GM19351 (cell line): ENCODE measurements around the gene SLC39A12.

Experiments used
- ATAC-seq: cut with Tn5 transposase; IDR thresholded peaks from one replicate; pipeline ENCODE4 v1.9.1; 2021; ENCODE audit warnings: mild to moderate bottlenecking, moderate library complexity; ENCODE audit not compliant: unreplicated experiment

SLC39A12 gene

GRCh38 chr10:17961551-17962422, 10.1 kb downstream of the SLC39A12 start:
- ATAC-seq = no peak

DNA sequence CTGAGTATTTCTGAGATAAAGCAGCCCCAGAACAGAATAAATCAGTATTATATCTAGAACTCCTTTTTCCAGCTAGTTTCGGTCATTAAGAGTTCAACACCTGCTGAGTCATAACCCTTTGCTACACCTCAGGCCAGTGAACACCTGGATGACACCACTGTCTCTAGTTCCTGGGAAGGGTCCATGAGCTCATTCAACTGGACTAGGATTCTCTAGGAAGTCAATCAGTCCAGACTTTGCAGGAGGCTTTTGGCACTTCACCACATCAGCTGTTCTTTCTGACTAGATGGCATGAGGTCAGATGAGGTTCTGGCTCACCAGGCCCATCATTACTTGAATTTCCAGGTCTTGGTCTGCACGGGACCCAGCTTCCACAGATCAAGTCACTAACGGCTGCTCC, 11.7 kb downstream of the SLC39A12 start:
- no peak for ATAC-seq

DNA sequence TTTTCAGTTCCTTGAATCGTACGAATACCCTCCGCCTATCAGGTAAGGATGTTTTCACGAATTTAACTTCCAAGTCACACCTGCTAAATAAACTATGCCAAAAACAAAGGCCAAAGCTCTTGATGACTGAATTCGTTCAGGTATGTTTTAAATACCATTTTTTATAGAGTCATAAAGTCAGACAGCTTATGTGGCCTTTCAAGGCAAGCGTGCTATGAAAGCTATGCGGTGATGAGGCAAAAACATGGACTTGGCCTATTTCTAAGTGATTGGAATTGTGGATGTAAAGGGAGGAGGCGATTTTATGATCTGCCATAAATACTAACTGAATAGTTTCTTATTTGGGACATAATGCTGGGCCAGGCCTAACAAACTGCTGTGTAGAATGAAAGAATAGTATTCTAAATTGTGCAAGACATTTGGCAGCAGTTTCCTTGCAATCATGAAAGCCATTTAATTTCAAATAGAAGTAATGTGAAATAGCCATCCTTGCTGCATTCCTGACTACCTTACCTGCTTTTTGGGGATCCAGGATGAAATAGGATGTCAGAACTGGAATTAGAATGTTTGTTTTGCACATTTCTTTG, 14.0 kb downstream of the SLC39A12 start:
- no peak for ATAC-seq

- no peak for ATAC-seq
Observed at GRCh38 chr10:17974505-17974904, 22.8 kb downstream of the SLC39A12 start.

DNA sequence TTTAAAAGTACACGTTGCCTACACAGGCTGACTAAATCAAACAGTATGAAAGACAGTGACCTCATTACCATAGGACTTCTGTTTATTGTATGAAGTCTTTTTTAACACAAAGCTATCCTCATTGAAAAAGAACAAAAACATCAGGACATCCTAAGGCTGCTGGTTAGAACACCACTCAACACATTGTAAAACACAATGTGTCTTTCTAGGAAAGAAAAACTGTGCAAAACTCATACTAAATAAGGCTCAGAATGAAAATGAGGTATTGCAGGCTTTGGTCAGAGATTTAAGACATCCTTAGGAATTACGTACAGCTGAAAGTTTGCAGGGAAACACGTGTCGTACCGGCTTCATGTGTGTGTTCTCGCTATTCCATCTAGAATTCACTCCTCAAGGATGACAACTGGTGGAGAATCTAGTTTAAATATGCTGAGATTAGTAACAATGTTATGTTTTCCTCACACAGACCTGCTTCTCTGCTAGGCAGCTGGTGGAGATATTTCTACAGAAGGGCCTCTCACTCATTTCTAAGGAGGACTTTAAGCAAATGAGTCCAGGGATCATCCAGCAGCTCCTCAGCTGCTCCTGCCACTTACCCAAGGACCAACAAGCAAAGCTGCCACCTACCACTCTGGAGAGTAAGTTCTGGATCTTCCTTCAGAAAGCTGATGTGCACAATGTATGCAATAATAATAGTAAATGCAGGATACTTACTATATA, 29.3 kb downstream of the SLC39A12 start:
- ATAC-seq = no peak

GRCh38 chr10:17981766-17982380, 30.2 kb downstream of the SLC39A12 start:
- no peak for ATAC-seq

DNA sequence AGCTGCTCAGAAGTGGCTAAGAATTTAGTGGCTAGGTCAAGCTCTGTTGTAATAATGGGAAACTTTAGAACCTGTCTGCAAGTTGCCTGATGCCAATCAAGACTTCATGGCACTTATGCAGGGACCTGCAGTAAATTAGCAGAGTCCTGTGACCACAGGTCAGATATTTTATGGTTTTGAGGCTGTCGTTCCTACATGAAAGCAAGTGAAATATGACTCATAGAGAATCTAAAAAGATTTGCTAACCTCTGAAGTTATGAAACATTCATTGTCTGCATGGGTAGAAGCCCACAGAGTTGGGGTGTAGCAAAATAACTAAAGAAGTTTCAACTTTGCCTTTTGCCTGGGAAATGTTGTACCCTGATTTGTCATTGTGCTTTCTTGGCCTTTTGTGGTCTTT, 32.3 kb downstream of the SLC39A12 start:
- peak; percentile 93 for ATAC-seq

DNA sequence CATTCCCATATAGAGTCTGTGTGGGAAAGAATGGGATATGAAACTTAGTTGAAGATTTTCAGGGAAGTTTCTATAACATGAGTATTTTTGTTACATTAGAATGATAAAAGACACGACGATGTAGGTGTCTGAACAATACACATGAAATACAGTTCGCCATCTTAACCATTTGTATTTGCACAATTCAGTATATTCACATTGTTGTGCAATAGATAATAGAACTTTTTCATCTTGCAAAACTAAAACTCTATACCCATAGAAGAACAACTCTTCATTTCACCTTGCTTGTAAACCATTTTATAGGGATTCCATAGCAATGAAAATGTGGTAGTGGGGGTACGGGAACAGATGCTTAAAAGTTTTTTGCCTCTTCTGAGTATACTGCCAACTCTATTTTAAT, 32.8 kb downstream of the SLC39A12 start:
- no peak for ATAC-seq

GRCh38 chr10:17989908-17990767, 38.4 kb downstream of the SLC39A12 start:
- ATAC-seq = peak; percentile 88

DNA sequence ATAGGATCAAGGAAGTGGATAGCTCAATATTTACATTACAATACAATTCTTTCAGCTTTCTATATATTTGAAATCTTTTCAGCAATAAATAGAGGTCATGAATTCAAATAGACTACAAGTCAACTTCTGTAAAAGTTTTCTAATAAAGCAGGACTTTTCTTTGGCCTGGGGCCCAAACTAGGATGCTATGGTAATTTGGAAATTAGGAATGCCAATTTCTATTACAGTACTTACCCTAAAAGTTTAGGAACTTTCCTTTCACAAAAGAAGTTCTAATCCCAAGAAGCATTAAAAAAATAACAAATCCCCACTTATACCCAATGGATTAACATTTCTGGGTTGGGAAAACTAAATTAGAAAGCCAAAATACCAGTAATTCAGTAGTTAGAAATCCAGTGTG, 40.5 kb downstream of the SLC39A12 start:
- no peak for ATAC-seq

GRCh38 chr10:17993361-17993760, 41.6 kb downstream of the SLC39A12 start:
- no peak for ATAC-seq

- no peak for ATAC-seq
Observed at GRCh38 chr10:18000601-18001000, 48.9 kb downstream of the SLC39A12 start.

DNA sequence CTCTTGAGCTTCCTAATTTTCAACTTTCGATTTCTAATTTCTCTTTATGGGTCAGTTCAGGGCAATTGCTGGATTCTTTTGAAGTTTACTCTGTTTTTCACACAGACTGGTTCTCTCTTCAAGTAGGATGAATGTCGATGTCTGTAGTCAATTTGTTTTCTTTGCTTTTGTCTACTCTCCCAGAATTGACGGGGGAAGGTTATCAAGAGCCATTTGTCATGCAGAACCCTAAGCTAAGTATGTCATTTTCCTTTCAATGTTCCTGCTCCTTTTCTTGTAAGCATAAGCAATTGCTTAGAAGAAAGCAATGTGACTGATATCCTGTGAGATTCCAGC, 53.7 kb downstream of the SLC39A12 start:
- ATAC-seq = no peak

DNA sequence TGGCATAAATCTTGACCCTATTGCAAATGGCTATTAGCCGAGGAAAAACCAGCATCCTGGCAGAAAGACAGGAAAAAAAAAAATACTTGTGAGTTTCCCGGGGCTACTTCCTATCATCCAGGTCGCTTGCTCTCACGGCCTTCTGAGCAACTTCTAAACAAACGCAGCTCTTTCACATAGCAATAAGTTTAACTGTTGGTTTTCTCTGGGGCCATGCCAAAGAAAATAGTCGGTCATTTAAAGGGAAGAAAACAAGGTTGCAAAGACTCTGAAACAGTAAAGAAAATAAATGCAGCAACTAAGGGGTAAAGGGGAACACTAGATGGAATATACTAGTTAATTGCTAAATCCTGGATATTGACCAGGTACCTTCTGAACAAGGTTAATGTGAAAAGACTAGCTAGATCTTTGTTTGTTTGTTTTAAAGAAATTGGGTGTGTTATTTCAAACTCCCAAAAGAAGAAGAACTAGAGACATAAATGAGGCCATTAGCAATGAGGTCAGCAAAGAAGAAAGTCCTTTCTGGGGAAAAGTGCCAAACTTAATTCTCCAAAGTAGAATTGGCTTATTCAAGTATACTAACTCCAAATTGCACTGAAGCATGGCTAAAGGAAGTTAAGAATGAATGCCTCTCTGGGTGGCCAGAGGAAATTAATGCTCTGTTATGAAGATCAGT, 54.2 kb downstream of the SLC39A12 start:
- ATAC-seq = no peak

DNA sequence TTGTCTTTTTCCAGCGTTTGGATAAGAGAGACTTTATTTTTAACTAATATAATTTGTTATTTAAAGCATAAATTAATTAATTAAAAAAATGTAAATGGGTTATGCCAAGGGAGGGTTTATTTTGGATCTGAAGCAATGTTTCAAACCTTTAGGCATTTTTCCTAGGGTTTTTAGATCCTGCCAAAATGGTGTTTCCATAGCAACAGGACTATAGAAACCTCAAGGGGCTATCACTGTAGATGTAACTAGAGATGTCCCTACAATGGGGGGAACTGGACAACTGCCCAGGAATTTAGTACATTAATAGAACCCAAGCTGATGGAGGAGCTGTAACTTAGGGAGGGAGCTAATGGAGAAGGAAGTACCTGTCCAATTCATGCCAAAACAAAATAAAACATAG, 57.3 kb downstream of the SLC39A12 start:
- no peak for ATAC-seq

DNA sequence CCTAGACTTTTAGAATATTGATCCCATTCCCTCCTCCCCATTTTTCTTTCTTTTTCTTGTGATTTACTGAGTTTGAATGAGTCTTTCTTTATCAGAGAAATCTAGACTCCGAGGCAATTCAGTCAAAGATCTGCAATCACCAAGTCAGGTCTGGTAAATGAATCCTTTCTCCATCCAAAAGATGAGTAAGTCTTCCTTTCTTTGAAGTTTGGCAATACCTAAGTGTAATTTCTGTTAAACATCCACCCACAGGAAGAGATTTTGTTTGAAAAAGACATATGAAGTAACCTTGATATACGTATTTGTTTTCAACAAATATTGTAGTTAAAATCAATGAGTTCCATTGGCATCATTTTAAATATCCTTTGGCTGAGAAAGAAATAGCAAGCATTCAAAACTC, 58.3 kb downstream of the SLC39A12 start:
- no peak for ATAC-seq

DNA sequence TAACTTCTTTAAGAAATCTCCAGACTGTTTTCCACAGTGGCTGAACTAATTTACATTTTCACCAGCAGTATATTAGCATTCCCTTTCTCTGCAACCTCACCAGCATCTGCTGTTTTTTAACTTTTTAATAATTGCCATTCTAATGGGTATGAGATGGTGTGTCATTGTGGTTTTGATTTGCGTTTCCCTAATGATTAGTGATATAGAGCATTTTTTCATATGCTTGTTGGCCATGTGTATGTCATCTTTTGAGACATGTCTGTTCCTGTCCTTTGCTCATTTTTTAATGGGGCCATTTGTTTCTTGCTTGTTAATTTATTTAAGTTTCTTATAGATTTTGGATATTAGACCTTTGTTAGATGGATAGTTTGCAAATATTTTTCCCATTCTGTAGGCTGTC, 68.8 kb downstream of the SLC39A12 start:
- no peak for ATAC-seq

GRCh38 chr10:18021725-18022480, 70.2 kb downstream of the SLC39A12 start:
- no peak for ATAC-seq
